ENCODE data around the gene TRPM2.

TRPM2 gene

GRCh38 chr21:44328242-44328895, 25.1 kb upstream of the TRPM2 start:
- H3K4me1 ChIP-seq (ENCODE audit: control insufficient read depth in 2 of 2, insufficient read depth in 2 of 2, low read length in 2 of 2): no peaks in the 10 kb centered on the region
- H3K9ac ChIP-seq (ENCODE audit: low read depth in 1 of 2, low read length in 2 of 2): no peak overlapping the region
- no peaks in the 10 kb centered on the region for H3K27me3 ChIP-seq (ENCODE audit: control insufficient read depth in 2 of 2, insufficient read depth in 2 of 2, low read length in 2 of 2)
- no peak overlapping the region for H3K4me3 ChIP-seq (ENCODE audit: low read length in 2 of 2)
- H3K36me3 ChIP-seq (ENCODE audit: control insufficient read depth in 2 of 2, insufficient read depth in 2 of 2, low read length in 2 of 2): peaks cover 23 to 24% of the 10 kb centered on the region in 2 donors
- no peak overlapping the region for H3K27ac ChIP-seq (ENCODE audit: low read depth in 2 of 2, low read length in 2 of 2)
- no peaks in the 10 kb centered on the region for H3K9me3 ChIP-seq (ENCODE audit: control insufficient read depth in 2 of 2, low read length in 2 of 2)

DNA sequence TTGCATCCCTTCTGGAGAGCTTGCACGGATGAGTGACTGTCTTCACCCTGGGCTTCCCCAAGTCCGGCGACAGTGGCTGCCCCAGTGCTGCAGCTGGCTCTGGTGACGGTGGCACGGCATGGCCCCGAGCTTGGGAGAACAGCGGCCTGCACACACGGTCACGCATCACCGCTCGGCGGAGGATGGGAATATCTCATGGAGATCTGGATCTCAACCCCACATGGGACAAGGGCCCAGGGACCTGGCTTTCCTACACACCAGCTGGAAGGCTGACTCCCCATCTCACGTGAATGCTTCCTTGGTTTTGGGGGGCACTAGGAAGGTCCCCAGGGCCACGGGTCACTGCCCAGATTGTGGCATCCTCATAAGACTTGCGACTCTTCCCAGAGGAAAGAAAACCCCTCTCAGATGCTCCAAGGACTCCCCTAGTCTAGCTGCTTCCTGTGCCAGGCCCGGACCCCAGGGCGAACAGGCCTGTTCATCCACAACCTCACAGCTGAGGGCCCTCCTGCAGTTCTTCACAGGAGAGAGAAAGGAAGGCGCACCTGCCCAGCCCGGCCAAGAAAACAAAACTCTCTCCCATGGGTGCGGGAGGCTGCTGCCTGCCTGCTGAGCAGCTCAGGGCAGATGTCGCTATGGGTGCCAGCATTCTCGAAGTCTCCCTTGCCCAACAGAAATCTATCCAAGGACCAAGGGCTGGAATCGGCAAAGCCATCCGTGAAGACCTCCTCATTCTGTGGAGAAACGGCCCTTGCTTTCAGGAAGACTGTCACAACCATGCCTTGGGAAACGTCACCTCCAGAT, 24.1 kb upstream of the TRPM2 start:
- Histone ChIP-seq H3K4me3 (ENCODE audit: low read length in 2 of 2) (no peak overlapping the region), H3K9ac (ENCODE audit: low read depth in 1 of 2, low read length in 2 of 2) (no peak overlapping the region), H3K4me1 (ENCODE audit: control insufficient read depth in 2 of 2, insufficient read depth in 2 of 2, low read length in 2 of 2) (no peaks in the 10 kb centered on the region), H3K36me3 (ENCODE audit: control insufficient read depth in 2 of 2, insufficient read depth in 2 of 2, low read length in 2 of 2) (peaks cover 15% of the 10 kb centered on the region in 2 donors), H3K27me3 (ENCODE audit: control insufficient read depth in 2 of 2, insufficient read depth in 2 of 2, low read length in 2 of 2) (no peaks in the 10 kb centered on the region), H3K9me3 (ENCODE audit: control insufficient read depth in 2 of 2, low read length in 2 of 2) (no peaks in the 10 kb centered on the region), H3K27ac (ENCODE audit: low read depth in 2 of 2, low read length in 2 of 2) (no peak overlapping the region)

- Histone ChIP-seq H3K27ac (ENCODE audit: low read depth in 2 of 2, low read length in 2 of 2) (no peak overlapping the region), H3K9ac (ENCODE audit: low read depth in 1 of 2, low read length in 2 of 2) (no peak overlapping the region), H3K4me3 (ENCODE audit: low read length in 2 of 2) (no peak overlapping the region), H3K36me3 (ENCODE audit: control insufficient read depth in 2 of 2, insufficient read depth in 2 of 2, low read length in 2 of 2) (peaks cover 8% of the 10 kb centered on the region in 2 donors), H3K4me1 (ENCODE audit: control insufficient read depth in 2 of 2, insufficient read depth in 2 of 2, low read length in 2 of 2) (no peaks in the 10 kb centered on the region), H3K27me3 (ENCODE audit: control insufficient read depth in 2 of 2, insufficient read depth in 2 of 2, low read length in 2 of 2) (no peaks in the 10 kb centered on the region), H3K9me3 (ENCODE audit: control insufficient read depth in 2 of 2, low read length in 2 of 2) (no peaks in the 10 kb centered on the region)
Observed at GRCh38 chr21:44329971-44330681, 23.3 kb upstream of the TRPM2 start.

DNA sequence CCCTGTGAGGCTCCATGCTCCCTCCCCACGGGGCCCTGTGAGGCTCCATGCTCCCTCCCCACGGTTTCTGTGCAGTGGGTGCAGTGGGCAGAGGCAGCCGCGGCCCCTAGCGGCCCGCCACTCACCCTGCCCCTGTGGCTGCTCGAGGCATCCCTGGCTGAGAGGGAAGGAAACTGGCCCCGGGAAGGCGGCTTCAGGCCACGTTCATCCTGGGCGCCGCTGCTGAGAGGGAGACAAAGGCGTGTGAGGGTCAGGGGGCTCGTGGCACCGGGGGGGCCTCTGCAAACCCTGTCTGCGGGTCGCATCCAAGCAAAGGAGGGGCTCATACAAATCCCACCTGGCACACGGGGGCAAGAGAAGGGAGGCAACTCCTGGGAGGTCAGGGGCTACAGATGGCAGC, 22.7 kb upstream of the TRPM2 start:
- Histone ChIP-seq H3K36me3 (ENCODE audit: control insufficient read depth in 2 of 2, insufficient read depth in 2 of 2, low read length in 2 of 2) (peaks cover 6 to 11% of the 10 kb centered on the region in 2 donors), H3K9me3 (ENCODE audit: control insufficient read depth in 2 of 2, low read length in 2 of 2) (no peaks in the 10 kb centered on the region), H3K9ac (ENCODE audit: low read depth in 1 of 2, low read length in 2 of 2) (no peak overlapping the region), H3K27ac (ENCODE audit: low read depth in 2 of 2, low read length in 2 of 2) (no peak overlapping the region), H3K4me3 (ENCODE audit: low read length in 2 of 2) (no peak overlapping the region), H3K4me1 (ENCODE audit: control insufficient read depth in 2 of 2, insufficient read depth in 2 of 2, low read length in 2 of 2) (no peaks in the 10 kb centered on the region), H3K27me3 (ENCODE audit: control insufficient read depth in 2 of 2, insufficient read depth in 2 of 2, low read length in 2 of 2) (no peaks in the 10 kb centered on the region)

DNA sequence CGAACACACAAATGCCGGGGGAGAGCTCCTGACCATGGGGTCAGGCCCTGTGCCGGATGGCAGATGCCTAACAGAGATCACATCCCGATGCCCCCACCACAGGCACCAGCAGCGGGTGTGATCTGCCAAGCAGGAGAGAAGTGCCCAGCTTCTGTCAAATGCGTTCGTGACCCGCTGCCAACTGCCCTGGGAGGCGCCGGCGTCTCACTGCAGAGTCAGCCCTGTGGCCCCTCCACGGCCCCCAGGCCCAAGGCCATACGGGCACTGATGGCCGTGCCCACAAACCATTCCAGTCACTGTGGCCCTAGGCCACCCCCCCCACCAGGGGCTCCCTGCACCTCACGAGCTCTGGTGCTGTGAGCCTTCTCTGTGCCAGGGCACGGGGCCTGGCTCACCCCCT, 22.2 kb upstream of the TRPM2 start:
- Histone ChIP-seq H3K27ac (ENCODE audit: low read depth in 2 of 2, low read length in 2 of 2) (no peak overlapping the region), H3K4me3 (ENCODE audit: low read length in 2 of 2) (no peak overlapping the region), H3K27me3 (ENCODE audit: control insufficient read depth in 2 of 2, insufficient read depth in 2 of 2, low read length in 2 of 2) (no peaks in the 10 kb centered on the region), H3K4me1 (ENCODE audit: control insufficient read depth in 2 of 2, insufficient read depth in 2 of 2, low read length in 2 of 2) (no peaks in the 10 kb centered on the region), H3K36me3 (ENCODE audit: control insufficient read depth in 2 of 2, insufficient read depth in 2 of 2, low read length in 2 of 2) (peaks cover under 1 to 9% of the 10 kb centered on the region in 2 donors), H3K9me3 (ENCODE audit: control insufficient read depth in 2 of 2, low read length in 2 of 2) (no peaks in the 10 kb centered on the region), H3K9ac (ENCODE audit: low read depth in 1 of 2, low read length in 2 of 2) (no peak overlapping the region)

- Histone ChIP-seq H3K27ac (ENCODE audit: low read depth in 2 of 2, low read length in 2 of 2) (no peak overlapping the region), H3K4me3 (ENCODE audit: low read length in 2 of 2) (no peak overlapping the region), H3K9me3 (ENCODE audit: control insufficient read depth in 2 of 2, low read length in 2 of 2) (no peaks in the 10 kb centered on the region), H3K27me3 (ENCODE audit: control insufficient read depth in 2 of 2, insufficient read depth in 2 of 2, low read length in 2 of 2) (no peaks in the 10 kb centered on the region), H3K36me3 (ENCODE audit: control insufficient read depth in 2 of 2, insufficient read depth in 2 of 2, low read length in 2 of 2) (peaks cover 0 to 14% of the 10 kb centered on the region in 2 donors), H3K4me1 (ENCODE audit: control insufficient read depth in 2 of 2, insufficient read depth in 2 of 2, low read length in 2 of 2) (no peaks in the 10 kb centered on the region), H3K9ac (ENCODE audit: low read depth in 1 of 2, low read length in 2 of 2) (no peak overlapping the region)
Observed at GRCh38 chr21:44331650-44332307, 21.6 kb upstream of the TRPM2 start.

- H3K9me3 ChIP-seq (ENCODE audit: control insufficient read depth in 2 of 2, low read length in 2 of 2): no peaks in the 10 kb centered on the region
- no peak overlapping the region for H3K27ac ChIP-seq (ENCODE audit: low read depth in 2 of 2, low read length in 2 of 2)
- no peak overlapping the region for H3K9ac ChIP-seq (ENCODE audit: low read depth in 1 of 2, low read length in 2 of 2)
- no peaks in the 10 kb centered on the region for H3K27me3 ChIP-seq (ENCODE audit: control insufficient read depth in 2 of 2, insufficient read depth in 2 of 2, low read length in 2 of 2)
- no peaks in the 10 kb centered on the region for H3K4me1 ChIP-seq (ENCODE audit: control insufficient read depth in 2 of 2, insufficient read depth in 2 of 2, low read length in 2 of 2)
- H3K36me3 ChIP-seq (ENCODE audit: control insufficient read depth in 2 of 2, insufficient read depth in 2 of 2, low read length in 2 of 2): peaks cover 0 to 14% of the 10 kb centered on the region in 2 donors
- no peak overlapping the region for H3K4me3 ChIP-seq (ENCODE audit: low read length in 2 of 2)
Observed at GRCh38 chr21:44332383-44332782, 21.0 kb upstream of the TRPM2 start.

DNA sequence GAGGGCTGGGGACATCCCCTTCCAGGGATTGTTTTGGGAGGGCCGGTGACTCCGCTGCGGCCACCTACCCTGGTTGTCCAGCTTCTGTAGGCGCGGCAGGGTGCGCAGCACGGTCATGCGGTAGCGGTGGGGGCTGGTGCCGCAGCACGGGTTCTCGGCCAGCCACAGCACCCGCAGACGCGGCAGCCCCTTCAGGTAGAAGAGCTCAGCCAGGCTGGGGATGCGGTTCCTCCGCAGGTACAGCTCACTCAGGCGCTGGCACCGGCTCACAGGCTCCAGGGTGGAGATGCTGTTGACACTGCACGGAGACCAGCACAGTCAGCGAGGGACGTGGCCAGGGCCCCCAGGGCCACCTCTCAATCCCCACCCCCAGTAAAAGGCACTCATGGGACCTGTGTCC, 20.5 kb upstream of the TRPM2 start:
- H3K27me3 ChIP-seq (ENCODE audit: control insufficient read depth in 2 of 2, insufficient read depth in 2 of 2, low read length in 2 of 2): no peaks in the 10 kb centered on the region
- peaks cover 0 to 1% of the 10 kb centered on the region in 2 donors for H3K4me1 ChIP-seq (ENCODE audit: control insufficient read depth in 2 of 2, insufficient read depth in 2 of 2, low read length in 2 of 2)
- no peaks in the 10 kb centered on the region for H3K9me3 ChIP-seq (ENCODE audit: control insufficient read depth in 2 of 2, low read length in 2 of 2)
- no peak overlapping the region for H3K27ac ChIP-seq (ENCODE audit: low read depth in 2 of 2, low read length in 2 of 2)
- H3K9ac ChIP-seq (ENCODE audit: low read depth in 1 of 2, low read length in 2 of 2): no peak overlapping the region
- H3K4me3 ChIP-seq (ENCODE audit: low read length in 2 of 2): no peak overlapping the region
- H3K36me3 ChIP-seq (ENCODE audit: control insufficient read depth in 2 of 2, insufficient read depth in 2 of 2, low read length in 2 of 2): peaks cover 0 to 14% of the 10 kb centered on the region in 2 donors

- H3K27me3 ChIP-seq (ENCODE audit: control insufficient read depth in 2 of 2, insufficient read depth in 2 of 2, low read length in 2 of 2): no peaks in the 10 kb centered on the region
- peaks cover 0 to 14% of the 10 kb centered on the region in 2 donors for H3K36me3 ChIP-seq (ENCODE audit: control insufficient read depth in 2 of 2, insufficient read depth in 2 of 2, low read length in 2 of 2)
Observed at GRCh38 chr21:44333509-44334328, 19.7 kb upstream of the TRPM2 start.

More at GRCh38 chr21:44333509-44334328, 19.7 kb upstream of the TRPM2 start:
- H3K9me3 ChIP-seq (ENCODE audit: control insufficient read depth in 2 of 2, low read length in 2 of 2): no peaks in the 10 kb centered on the region
- peaks cover 0 to 5% of the 10 kb centered on the region in 2 donors for H3K4me1 ChIP-seq (ENCODE audit: control insufficient read depth in 2 of 2, insufficient read depth in 2 of 2, low read length in 2 of 2)
- no peak overlapping the region for H3K4me3 ChIP-seq (ENCODE audit: low read length in 2 of 2)
- no peak overlapping the region for H3K27ac ChIP-seq (ENCODE audit: low read depth in 2 of 2, low read length in 2 of 2)
- H3K9ac ChIP-seq (ENCODE audit: low read depth in 1 of 2, low read length in 2 of 2): no peak overlapping the region

All from mucosa of rectum (tissue), 2 donors.